Activated B cell treated with CpG ODN at 0.5 μM for 24 hours (primary cell): ENCODE data around the gene ZP3. TPM values are rescaled to one million over a fixed set of nuclear protein-coding genes. Genes with fewer than 3 reads are reported as not detected.
"Not testable (repeated sequence)": the region's sequence is repeated elsewhere in the genome, so short reads cannot be mapped to it uniquely, and the experiment has no call there.

Experiments used
- ATAC-seq: fragments of 200-7000 bp; cut with Tn5 transposase; one replicate; pipeline ENCODE4 v1.10.0; 2021; ENCODE audit warnings: low read depth, mild to moderate bottlenecking, moderate library complexity
- CTCF ChIA-PET: fragments of 350-600 bp; sonication (Branson Sonifier 250); formaldehyde crosslinking; loops from one replicate; lab custom pipeline; 2021; ENCODE audit warnings: antibody characterized with exemption; lab: Charles Lee
- POLR2A ChIA-PET: fragments of 350-600 bp; sonication (Branson Sonifier 250); formaldehyde crosslinking; loops from one replicate; lab custom pipeline; 2021; ENCODE audit warnings: antibody characterized with exemption; lab: Charles Lee
- DNase-seq: peaks from one replicate; pipeline ENCODE4 v3.0.0; 2022
- H3K27ac Mint-ChIP-seq: one replicate; pipeline ENCODE4 v1.8.0; 2020; ENCODE audit warnings: mixed read lengths
- H3K27me3 Mint-ChIP-seq: one replicate; pipeline ENCODE4 v1.8.0; 2021; ENCODE audit warnings: mixed read lengths
- H3K36me3 Mint-ChIP-seq: one replicate; pipeline ENCODE4 v1.8.0; 2021; ENCODE audit warnings: low read depth, mixed read lengths
- H3K4me1 Mint-ChIP-seq: one replicate; pipeline ENCODE4 v1.8.0; 2021; ENCODE audit warnings: mixed read lengths
- H3K4me3 Mint-ChIP-seq: one replicate; pipeline ENCODE4 v1.8.0; 2020; ENCODE audit warnings: mild to moderate bottlenecking, mixed read lengths
- H3K9me3 Mint-ChIP-seq: one replicate; pipeline ENCODE4 v1.8.0; 2020; ENCODE audit warnings: mixed read lengths
- CTCF ChIP-seq: fragments of 200-600 bp; IDR thresholded peaks from one replicate; pipeline ENCODE4 v1.8.0; 2022; ENCODE audit warnings: antibody characterized with exemption, mild to moderate bottlenecking
- intact Hi-C: fragments of 100-400 bp; cut with micrococcal nuclease; formaldehyde crosslinking; loops from one replicate; pipeline ENCODE4 v1.15.1; 2024
- total RNA-seq: library from RNA; stranded (reverse); gene quantifications from 2 replicates; pipeline ENCODE4 v1.2.3, GENCODE V29; 2022

Gene ZP3
- total RNA-seq, 1 donor from 2014 or later, result 2.9 TPM

DNA sequence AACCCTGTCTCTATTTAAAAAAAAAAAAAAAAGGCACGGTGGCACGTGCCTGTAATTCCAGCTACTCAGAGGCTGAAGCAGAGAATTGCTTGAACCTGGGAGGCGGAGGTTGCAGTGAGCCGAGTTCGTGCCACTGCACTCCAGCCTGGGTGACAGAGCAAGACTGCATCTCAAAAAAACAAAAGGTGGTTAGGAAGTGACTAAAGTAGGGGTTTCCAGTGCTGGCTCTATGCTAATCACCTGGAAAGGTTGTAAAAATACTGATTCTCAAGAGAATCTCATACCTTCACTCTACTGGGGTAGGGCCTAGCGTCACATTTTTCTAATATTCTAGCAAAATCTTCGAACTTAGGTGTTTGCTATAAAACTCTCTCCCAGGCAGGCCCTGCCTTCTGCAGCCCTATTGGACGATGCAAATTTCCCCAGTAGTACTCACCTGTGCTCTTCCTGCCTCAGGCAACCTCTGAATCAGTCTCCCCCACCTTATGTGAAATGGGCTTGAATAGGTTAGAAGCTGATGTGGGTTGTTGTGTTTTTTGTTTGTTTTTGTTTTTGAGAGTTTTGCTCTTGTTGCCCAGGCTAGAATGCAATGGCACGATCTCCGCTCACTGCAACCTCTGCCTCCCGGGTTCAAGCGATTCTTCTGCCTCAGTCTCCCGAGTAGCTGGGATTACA is 3.5 kb downstream of the ZP3 start:
- no peaks in the 10 kb centered on the region for H3K36me3 Mint-ChIP-seq
- peaks cover 3% of the 10 kb centered on the region for H3K4me1 Mint-ChIP-seq
- no peaks in the 10 kb centered on the region for H3K9me3 Mint-ChIP-seq
- DNase-seq (no peak), ATAC-seq (no peak)
- H3K4me3 Mint-ChIP-seq, result no peak overlapping the region
- CTCF ChIA-PET, result no interaction called here
- H3K27ac Mint-ChIP-seq, result no peak overlapping the region
- TF ChIP-seq CTCF, result no peak
- POLR2A ChIA-PET, result no interaction called here
- intact Hi-C loops, result no loop called here
- H3K27me3 Mint-ChIP-seq, result peaks cover 3% of the 10 kb centered on the region

- Mint-ChIP-seq H3K36me3 (no peaks in the 10 kb centered on the region), H3K4me1 (peaks cover 3% of the 10 kb centered on the region), H3K4me3 (no peak overlapping the region), H3K27ac (no peak overlapping the region), H3K9me3 (no peaks in the 10 kb centered on the region), H3K27me3 (no peaks in the 10 kb centered on the region)
- intact Hi-C loops, result no loop called here
- DNase-seq, result no peak
- ChIA-PET POLR2A (no interaction called here), CTCF (no interaction called here)
- no peak for ATAC-seq
- no peak for TF ChIP-seq CTCF
Observed at GRCh38 chr7:76428868-76429805, 4.4 kb downstream of the ZP3 start.

- ChIA-PET CTCF (no interaction called here), POLR2A (no interaction called here)
- no peak for TF ChIP-seq CTCF
- DNase-seq (no peak), ATAC-seq (no peak)
- Mint-ChIP-seq H3K36me3 (peaks cover 3% of the 10 kb centered on the region), H3K4me1 (no peaks in the 10 kb centered on the region), H3K27ac (no peak overlapping the region), H3K27me3 (no peaks in the 10 kb centered on the region), H3K4me3 (no peak overlapping the region), H3K9me3 (no peaks in the 10 kb centered on the region)
- intact Hi-C loops, result no loop called here
Observed at GRCh38 chr7:76430211-76430610, 5.5 kb downstream of the ZP3 start.

DNA sequence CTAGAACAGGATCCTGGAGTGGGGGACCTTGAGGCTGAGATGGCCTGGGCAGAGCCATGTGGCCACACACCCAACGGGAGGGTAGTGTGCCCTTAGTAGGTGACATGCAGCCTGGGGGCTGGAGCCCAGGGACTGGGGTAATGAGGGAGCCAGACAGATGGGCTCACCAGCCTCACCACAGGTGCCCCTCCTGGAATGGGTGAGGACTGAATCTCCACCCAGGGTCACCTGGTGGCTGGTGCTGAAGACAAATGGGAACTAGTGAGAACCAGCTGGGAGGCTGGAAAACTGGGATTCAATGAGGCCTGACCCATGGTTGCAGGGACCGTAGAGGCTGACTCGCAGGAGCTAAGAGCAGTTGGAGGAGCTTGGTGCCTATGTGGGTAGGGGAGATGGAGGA is 6.1 kb downstream of the ZP3 start:
- ATAC-seq, result no peak
- intact Hi-C loops, result no loop called here
- peaks cover 5% of the 10 kb centered on the region for H3K36me3 Mint-ChIP-seq
- CTCF ChIA-PET, result no interaction called here
- POLR2A ChIA-PET, result no interaction called here
- no peaks in the 10 kb centered on the region for H3K4me1 Mint-ChIP-seq
- H3K9me3 Mint-ChIP-seq, result no peaks in the 10 kb centered on the region
- no peak overlapping the region for H3K4me3 Mint-ChIP-seq
- TF ChIP-seq CTCF, result no peak
- no peak for DNase-seq
- H3K27me3 Mint-ChIP-seq, result no peaks in the 10 kb centered on the region
- no peak overlapping the region for H3K27ac Mint-ChIP-seq

DNA sequence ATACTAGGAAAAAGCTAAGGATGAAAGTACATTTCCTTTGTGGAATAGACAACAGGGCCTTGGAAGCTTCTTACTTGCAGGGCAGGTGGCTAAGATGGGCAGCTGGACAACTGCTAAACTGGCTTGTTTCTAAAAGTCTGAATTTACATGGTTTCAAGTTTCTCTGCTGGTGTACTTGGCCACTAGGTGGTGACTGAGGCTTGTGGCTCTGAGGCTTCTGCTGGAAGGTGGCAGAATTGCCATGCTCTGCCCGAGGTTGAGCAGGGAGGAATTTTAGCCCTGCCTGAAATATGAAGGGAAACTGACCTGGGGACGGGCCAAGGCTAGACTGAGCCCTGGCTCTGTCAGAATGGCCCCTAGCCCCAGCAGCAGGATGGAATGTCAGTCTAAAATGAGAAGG is 13.1 kb downstream of the ZP3 start:
- DNase-seq, H3K27ac Mint-ChIP-seq, CTCF ChIA-PET, H3K9me3 Mint-ChIP-seq, H3K36me3 Mint-ChIP-seq, H3K4me1 Mint-ChIP-seq, intact Hi-C loops, H3K4me3 Mint-ChIP-seq, H3K27me3 Mint-ChIP-seq, POLR2A ChIA-PET: not testable (repeated sequence)
- ATAC-seq, result peak; percentile 76

- H3K36me3 Mint-ChIP-seq, ATAC-seq, H3K27ac Mint-ChIP-seq, DNase-seq, CTCF ChIA-PET, H3K4me3 Mint-ChIP-seq, H3K4me1 Mint-ChIP-seq, H3K9me3 Mint-ChIP-seq, H3K27me3 Mint-ChIP-seq, POLR2A ChIA-PET, intact Hi-C loops: not testable (repeated sequence)
Observed at GRCh38 chr7:76439120-76439888, 14.6 kb downstream of the ZP3 start.

- H3K4me1 Mint-ChIP-seq, H3K4me3 Mint-ChIP-seq, POLR2A ChIA-PET, DNase-seq, H3K36me3 Mint-ChIP-seq, H3K27ac Mint-ChIP-seq, intact Hi-C loops, H3K9me3 Mint-ChIP-seq, ATAC-seq, H3K27me3 Mint-ChIP-seq, CTCF ChIA-PET: not testable (repeated sequence)
Observed at GRCh38 chr7:76440404-76440803, 15.7 kb downstream of the ZP3 start.

DNA sequence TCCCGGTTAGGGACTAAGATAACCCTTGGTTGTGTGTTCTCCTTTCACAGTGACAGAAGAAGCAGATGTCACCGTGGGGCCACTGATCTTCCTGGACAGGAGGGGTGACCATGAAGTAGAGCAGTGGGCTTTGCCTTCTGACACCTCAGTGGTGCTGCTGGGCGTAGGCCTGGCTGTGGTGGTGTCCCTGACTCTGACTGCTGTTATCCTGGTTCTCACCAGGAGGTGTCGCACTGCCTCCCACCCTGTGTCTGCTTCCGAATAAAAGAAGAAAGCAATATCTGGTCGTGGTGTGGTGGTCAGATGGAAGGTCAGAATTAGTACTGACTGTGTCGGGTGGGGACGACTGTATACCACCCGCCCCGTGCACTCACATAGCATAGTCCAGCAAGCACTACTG is 17.0 kb downstream of the ZP3 start:
- POLR2A ChIA-PET, H3K27ac Mint-ChIP-seq, H3K9me3 Mint-ChIP-seq, DNase-seq, H3K4me3 Mint-ChIP-seq, H3K27me3 Mint-ChIP-seq, H3K36me3 Mint-ChIP-seq, CTCF ChIA-PET, H3K4me1 Mint-ChIP-seq, intact Hi-C loops: not testable (repeated sequence)
- peak; percentile 73 for ATAC-seq
